Fibroblast of the aortic adventitia (primary cell): Measurements from ENCODE around the gene TRAK1. TPM values are rescaled to one million over a fixed set of nuclear protein-coding genes. Genes with fewer than 3 reads are reported as not detected.

Experiments used
- DNase-seq: peaks from one replicate; pipeline ENCODE4 v3.0.0-alpha.2; 2010; ENCODE audit warnings: low read depth
- H3K4me3 ChIP-seq: 2 replicates; pipeline ENCODE4 v1.5.1; 2011; ENCODE audit warnings: low read depth, mild to moderate bottlenecking, control low read depth, low read length, moderate library complexity
- CTCF ChIP-seq: IDR thresholded peaks from 2 replicates; pipeline ENCODE4 v1.5.1; 2011; ENCODE audit warnings: mild to moderate bottlenecking, low read length, control low read depth, inconsistent platforms; ENCODE audit not compliant: insufficient read depth
- total RNA-seq: library from RNA; depleted of rRNA; stranded (reverse); fragments of >200 nt; gene quantifications from 2 replicates; pipeline ENCODE4 v1.2.3, GENCODE V29; 2012; ENCODE audit warnings: low replicate concordance

The TRAK1 gene
- total RNA-seq, 1 donor = 51.6 TPM

DNA sequence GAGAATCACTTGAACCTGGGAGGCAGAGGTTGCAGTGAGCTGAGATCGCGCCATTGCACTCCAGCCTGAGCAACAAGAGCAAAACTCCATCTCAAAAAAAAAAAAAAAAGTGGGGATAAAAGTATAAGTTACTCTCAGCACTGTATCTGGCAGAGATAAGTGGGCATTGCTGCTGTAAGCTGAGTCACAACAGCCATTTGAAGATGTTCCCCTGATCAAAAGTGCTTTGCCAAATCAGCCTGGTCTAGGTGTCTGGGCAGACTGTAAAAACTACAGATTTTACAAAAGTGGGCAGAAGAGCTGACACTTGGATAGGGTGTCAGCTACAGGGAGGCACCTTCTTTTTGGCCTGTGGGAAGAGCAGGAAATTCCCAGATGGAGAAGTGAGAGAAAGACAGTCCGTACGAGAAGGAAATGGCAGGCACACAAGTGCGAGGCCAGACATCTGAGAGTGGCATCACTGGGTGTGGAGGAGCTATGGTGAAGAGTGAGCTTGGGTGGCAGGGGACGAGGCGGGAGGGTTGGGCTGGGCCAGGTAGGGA is 78.5 kb downstream of the TRAK1 start:
- H3K4me3 ChIP-seq = no peak overlapping the region
- no peak for DNase-seq
- TF ChIP-seq CTCF = no peak

DNA sequence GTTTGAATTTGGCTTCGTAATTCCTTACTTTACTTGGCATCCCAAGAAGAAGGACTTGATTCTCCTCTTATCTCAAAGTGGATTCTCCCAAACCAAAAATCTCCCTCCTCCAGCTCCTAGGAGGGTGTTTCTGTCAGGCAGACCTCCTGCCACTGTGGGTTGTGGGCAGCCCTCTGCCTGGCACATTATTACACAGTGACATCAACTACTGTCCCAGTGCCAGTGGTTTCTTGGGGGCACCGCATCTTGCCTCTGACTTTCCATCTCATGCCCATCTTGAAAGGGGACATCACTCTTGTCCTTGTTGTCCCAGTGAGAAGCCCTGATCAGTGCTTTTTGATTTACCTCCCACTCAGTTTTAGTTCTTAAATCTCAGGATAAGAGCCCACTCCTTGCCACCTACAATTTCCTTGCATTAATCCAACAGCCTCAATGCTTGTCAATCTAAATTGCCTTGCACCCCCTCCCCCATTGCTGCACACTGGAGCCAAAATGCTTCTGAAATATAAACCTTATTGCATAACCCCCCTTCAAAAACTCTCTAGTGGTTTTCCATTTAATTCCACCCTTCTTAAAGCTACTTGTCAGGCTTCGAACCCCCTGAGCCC is 81.0 kb downstream of the TRAK1 start:
- DNase-seq = no peak

DNA sequence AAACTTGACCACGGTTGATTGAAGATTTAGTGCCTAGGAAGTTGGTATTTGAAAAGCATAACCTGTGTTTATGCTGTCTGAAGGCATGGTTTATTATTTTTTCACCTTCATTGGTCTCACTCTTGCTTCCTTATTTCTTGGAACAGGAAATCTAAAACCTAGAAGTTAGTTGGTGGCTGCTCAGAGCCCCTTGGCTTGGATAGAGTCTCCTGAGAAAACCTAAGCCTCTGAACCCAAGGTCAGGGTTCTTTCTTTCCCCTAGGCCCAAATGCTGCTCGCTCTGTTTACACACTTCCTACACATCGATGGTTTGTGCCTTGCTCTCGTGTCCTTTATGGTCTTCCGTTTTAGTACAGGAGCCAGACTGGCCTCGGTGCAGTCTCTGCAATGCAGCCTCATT is 82.2 kb downstream of the TRAK1 start:
- TF ChIP-seq CTCF = no peak
- DNase-seq = no peak
- no peak overlapping the region for H3K4me3 ChIP-seq

More for the DNA sequence above, 81.0 kb downstream of the TRAK1 start:
- TF ChIP-seq CTCF = no peak
- H3K4me3 ChIP-seq = no peak overlapping the region

- DNase-seq = no peak
- no peak for TF ChIP-seq CTCF
Observed at GRCh38 chr3:42174679-42175385, 83.7 kb downstream of the TRAK1 start.

DNA sequence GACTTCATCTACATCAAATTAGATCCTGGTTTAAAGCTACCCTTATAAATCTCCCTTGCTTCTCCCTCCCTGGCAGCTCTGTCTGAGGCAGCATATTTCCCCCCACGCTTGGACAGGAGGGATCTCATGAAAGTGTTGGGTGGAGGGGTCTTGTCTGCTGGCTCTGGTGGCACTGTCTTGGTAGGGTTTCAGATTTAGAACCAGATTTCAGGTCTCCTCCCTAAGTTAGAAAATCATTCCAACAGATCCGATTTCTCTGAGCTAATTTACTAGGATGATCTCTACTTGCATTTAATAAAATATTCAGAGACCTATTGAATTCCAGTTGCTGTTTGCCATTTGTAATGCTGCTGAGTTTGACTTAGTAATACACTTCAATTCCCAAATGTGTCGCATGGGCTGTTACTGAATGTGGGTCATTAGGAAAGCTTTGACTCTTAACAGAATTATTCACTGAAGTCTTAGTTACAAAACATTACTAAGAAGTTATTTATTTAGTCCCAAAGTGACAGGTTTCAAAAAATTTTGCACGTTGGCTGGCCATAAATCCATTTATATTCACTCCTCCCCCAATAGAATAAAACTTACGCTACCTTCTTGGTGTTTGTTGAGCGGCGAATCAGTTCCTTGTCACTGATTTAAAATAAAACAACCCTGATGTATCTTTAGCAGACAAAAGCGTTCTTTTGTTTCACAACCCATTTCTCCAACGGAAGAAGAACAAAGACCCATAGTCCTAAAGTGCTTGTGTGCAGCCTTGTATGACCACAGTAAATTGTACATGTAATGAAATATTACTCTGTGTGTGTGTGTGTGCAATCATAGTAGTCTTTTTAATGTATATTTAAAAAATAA is 84.5 kb downstream of the TRAK1 start:
- no peak for DNase-seq
- no peak overlapping the region for H3K4me3 ChIP-seq
- no peak for TF ChIP-seq CTCF

More at GRCh38 chr3:42174679-42175385, 83.7 kb downstream of the TRAK1 start:
- H3K4me3 ChIP-seq = no peak overlapping the region

GRCh38 chr3:42176242-42177034 is 85.3 kb downstream of the TRAK1 start:
- H3K4me3 ChIP-seq = no peak overlapping the region
- no peak for DNase-seq
- TF ChIP-seq CTCF = no peak
